GM18907 (cell line): ENCODE data around the gene CCDC3.
"Not testable (repeated sequence)": the region's sequence is repeated elsewhere in the genome, so short reads cannot be mapped to it uniquely, and the experiment has no call there.

ENCODE experiments used
- ATAC-seq: cut with Tn5 transposase; IDR thresholded peaks from one replicate; pipeline ENCODE4 v1.9.1; 2021; ENCODE audit warnings: mild to moderate bottlenecking, moderate library complexity; ENCODE audit not compliant: unreplicated experiment

The CCDC3 gene

GRCh38 chr10:13001041-13001886 lies at the start of gene CCDC3:
TSS of gene CCDC3 (minus strand) at chr10:13001713. CDS start at chr10:13001570, 143 bp downstream.
- ATAC-seq: no peak

GRCh38 chr10:13051126-13051694 lies 49.7 kb upstream of the CCDC3 start:
- ATAC-seq: no peak

- no peak for ATAC-seq
These were observed 48.4 kb upstream of the CCDC3 start for GRCh38 chr10:13049774-13050420.

- ATAC-seq: no peak
These were observed 47.2 kb upstream of the CCDC3 start for GRCh38 chr10:13048762-13049161.

GRCh38 chr10:13047529-13048206 lies 46.2 kb upstream of the CCDC3 start:
- ATAC-seq: no peak

- ATAC-seq: no peak
These were observed 45.5 kb upstream of the CCDC3 start for GRCh38 chr10:13046851-13047528.

GRCh38 chr10:13043520-13043919 lies 42.0 kb upstream of the CCDC3 start:
- no peak for ATAC-seq

- ATAC-seq: no peak
These were observed 38.2 kb upstream of the CCDC3 start for GRCh38 chr10:13039761-13040160.

GRCh38 chr10:13038391-13038790 lies 36.9 kb upstream of the CCDC3 start:
- ATAC-seq: no peak

GRCh38 chr10:13037832-13038231 lies 36.3 kb upstream of the CCDC3 start:
- ATAC-seq: no peak

- ATAC-seq: no peak
These were observed 35.3 kb upstream of the CCDC3 start for GRCh38 chr10:13036841-13037240.

- ATAC-seq: not testable (repeated sequence)
These were observed 34.2 kb upstream of the CCDC3 start for GRCh38 chr10:13035731-13036130.

GRCh38 chr10:13026873-13027272 lies 25.4 kb upstream of the CCDC3 start:
- ATAC-seq: no peak

- no peak for ATAC-seq
These were observed 22.2 kb upstream of the CCDC3 start for GRCh38 chr10:13023754-13024153.

GRCh38 chr10:13019280-13019679 lies 17.8 kb upstream of the CCDC3 start:
- no peak for ATAC-seq

GRCh38 chr10:13018171-13018570 lies 16.7 kb upstream of the CCDC3 start:
- ATAC-seq: no peak

GRCh38 chr10:13016886-13017285 lies 15.4 kb upstream of the CCDC3 start:
- no peak for ATAC-seq

GRCh38 chr10:13016426-13016825 lies 14.9 kb upstream of the CCDC3 start:
- ATAC-seq: no peak

- no peak for ATAC-seq
These were observed 4.5 kb upstream of the CCDC3 start for GRCh38 chr10:13006037-13006436.

- ATAC-seq: no peak
These were observed 2.2 kb upstream of the CCDC3 start for GRCh38 chr10:13003759-13004158.

GRCh38 chr10:13003004-13003403 lies 1.5 kb upstream of the CCDC3 start:
- ATAC-seq: no peak
